HepG2 (cell line): ENCODE measurements around the gene CNTRL. TPM values are rescaled to one million over a fixed set of nuclear protein-coding genes. Genes with fewer than 3 reads are reported as not detected.
A peak's percentile ranks its signal among the peaks of the same experiment; 100 is the strongest.

Source experiments
- GATAD1 ChIP-seq: IDR thresholded peaks from 2 replicates; pipeline ENCODE4 v1.6.1; 2016; ENCODE audit warnings: missing genetic modification reagents, missing compliant biosample characterization
- HMG20B ChIP-seq: conservative IDR thresholded peaks from 2 replicates; pipeline ENCODE4 v1.6.1; 2016; ENCODE audit warnings: missing genetic modification reagents, missing compliant biosample characterization
- HOXA5 ChIP-seq: sonication (generic); formaldehyde crosslinking; IDR thresholded peaks from 2 replicates; pipeline ENCODE4 v1.4.0; 2020; ENCODE audit warnings: missing genetic modification reagents
- MIER3 ChIP-seq: IDR thresholded peaks from 2 replicates; pipeline ENCODE4 v1.6.1; 2016; ENCODE audit warnings: missing compliant biosample characterization, borderline replicate concordance
- POGZ ChIP-seq: sonication (generic); formaldehyde crosslinking; IDR thresholded peaks from 2 replicates; pipeline ENCODE4 v1.4.0; 2020; ENCODE audit warnings: mild to moderate bottlenecking, missing genetic modification reagents
- PPARG ChIP-seq: conservative IDR thresholded peaks from 2 replicates; pipeline ENCODE4 v1.6.1; 2016; ENCODE audit warnings: missing biosample characterization, missing genetic modification reagents
- RELA ChIP-seq: sonication (generic); formaldehyde crosslinking; IDR thresholded peaks from 2 replicates; pipeline ENCODE4 v1.4.0; 2020; ENCODE audit warnings: missing genetic modification reagents
- RNF2 ChIP-seq: fragments of 450-650 bp; conservative IDR thresholded peaks from 2 replicates; pipeline ENCODE4 v1.6.1; 2016; ENCODE audit warnings: low read depth
- RXRA ChIP-seq: sonication (generic); formaldehyde crosslinking; IDR thresholded peaks from 2 replicates; pipeline ENCODE4 v1.5.1; 2020; ENCODE audit warnings: missing genetic modification reagents
- SNAI1 ChIP-seq: sonication (generic); formaldehyde crosslinking; IDR thresholded peaks from 2 replicates; pipeline ENCODE4 v1.5.0; 2020; ENCODE audit warnings: mild to moderate bottlenecking, missing genetic modification reagents, borderline replicate concordance
- SPEN ChIP-seq: sonication (generic); formaldehyde crosslinking; IDR thresholded peaks from 2 replicates; pipeline ENCODE4 v1.5.1; 2020; ENCODE audit warnings: low read depth, mild to moderate bottlenecking, missing genetic modification reagents
- TBP ChIP-seq: sonication (generic); formaldehyde crosslinking; IDR thresholded peaks from 2 replicates; pipeline ENCODE4 v1.5.0; 2020; ENCODE audit warnings: missing genetic modification reagents
- ZBTB1 ChIP-seq: sonication (generic); formaldehyde crosslinking; IDR thresholded peaks from 2 replicates; pipeline ENCODE4 v1.4.0; 2020; ENCODE audit warnings: missing genetic modification reagents, borderline replicate concordance
- ZBTB3 ChIP-seq: sonication (generic); formaldehyde crosslinking; IDR thresholded peaks from 2 replicates; pipeline ENCODE4 v1.4.0; 2020; ENCODE audit warnings: low read depth, mild to moderate bottlenecking, moderate library complexity, missing genetic modification reagents, borderline replicate concordance
- ZNF263 ChIP-seq: sonication (generic); formaldehyde crosslinking; IDR thresholded peaks from 2 replicates; pipeline ENCODE4 v1.4.0; 2020; ENCODE audit warnings: missing genetic modification reagents
- ZNF530 ChIP-seq: sonication (generic); formaldehyde crosslinking; IDR thresholded peaks from 2 replicates; pipeline ENCODE4 v1.5.0; 2020; ENCODE audit warnings: low read depth, mild to moderate bottlenecking, missing genetic modification reagents
- ZNF839 ChIP-seq: sonication (generic); formaldehyde crosslinking; IDR thresholded peaks from 2 replicates; pipeline ENCODE4 v1.4.0; 2020; ENCODE audit warnings: missing genetic modification reagents, mild to moderate bottlenecking, borderline replicate concordance
- ZNF883 ChIP-seq: sonication (generic); formaldehyde crosslinking; IDR thresholded peaks from 2 replicates; pipeline ENCODE4 v1.5.1; 2020; ENCODE audit warnings: mild to moderate bottlenecking, missing genetic modification reagents; ENCODE audit errors: not compliant biosample characterization
- polyA plus RNA-seq, 8 experiments: library from polyadenylated mRNA; depleted of rRNA in 3 of 8; stranded (reverse) in 7 of 8; unstranded in 1 of 8; fragments of >200 nt; fragmentation: Illumina TruSeq in 4 of 8; extraction: Trizol in 4 of 8; gene quantifications; 2 replicates each; pipeline versions ENCODE4 v1.2.1 to v1.2.3, GENCODE V29; 2011 to 2016; ENCODE audit warnings: low read depth in 4 of 8, missing spikeins in 1 of 8, mixed read lengths in 1 of 8; ENCODE audit not compliant: insufficient read depth in 1 of 8
- total RNA-seq, 5 experiments: library from RNA; depleted of rRNA; stranded (reverse); fragments of >200 nt; fragmentation: Illumina TruSeq; extraction: Trizol; gene quantifications; 2 replicates each; pipeline ENCODE4 v1.2.3, GENCODE V29; 2016; ENCODE audit warnings: low read depth in 1 of 5
- TF ChIP-seq, protein P1 (sequence below): sonication (generic); formaldehyde crosslinking; IDR thresholded peaks from 2 replicates; pipeline ENCODE4 v1.5.0; 2020; ENCODE audit warnings: mild to moderate bottlenecking, missing genetic modification reagents, borderline replicate concordance
- TF ChIP-seq, protein P2 (sequence below): IDR thresholded peaks from 2 replicates; pipeline ENCODE4 v1.6.1; 2016; ENCODE audit warnings: control low read depth
- TF ChIP-seq, protein P3 (sequence below): sonication (generic); formaldehyde crosslinking; IDR thresholded peaks from 2 replicates; pipeline ENCODE4 v1.8.1; 2022; ENCODE audit warnings: mild to moderate bottlenecking, missing genetic modification reagents
- TF ChIP-seq, protein P4 (sequence below): sonication (generic); formaldehyde crosslinking; IDR thresholded peaks from 2 replicates; pipeline ENCODE4 v1.4.0; 2020; ENCODE audit warnings: missing genetic modification reagents

Gene CNTRL
- total and polyA plus RNA-seq, 2 of the 13 experiments (the other 11 are each of a cell fraction or from before 2014, with no cell fraction given): 7.5 to 11.8 TPM

DNA sequence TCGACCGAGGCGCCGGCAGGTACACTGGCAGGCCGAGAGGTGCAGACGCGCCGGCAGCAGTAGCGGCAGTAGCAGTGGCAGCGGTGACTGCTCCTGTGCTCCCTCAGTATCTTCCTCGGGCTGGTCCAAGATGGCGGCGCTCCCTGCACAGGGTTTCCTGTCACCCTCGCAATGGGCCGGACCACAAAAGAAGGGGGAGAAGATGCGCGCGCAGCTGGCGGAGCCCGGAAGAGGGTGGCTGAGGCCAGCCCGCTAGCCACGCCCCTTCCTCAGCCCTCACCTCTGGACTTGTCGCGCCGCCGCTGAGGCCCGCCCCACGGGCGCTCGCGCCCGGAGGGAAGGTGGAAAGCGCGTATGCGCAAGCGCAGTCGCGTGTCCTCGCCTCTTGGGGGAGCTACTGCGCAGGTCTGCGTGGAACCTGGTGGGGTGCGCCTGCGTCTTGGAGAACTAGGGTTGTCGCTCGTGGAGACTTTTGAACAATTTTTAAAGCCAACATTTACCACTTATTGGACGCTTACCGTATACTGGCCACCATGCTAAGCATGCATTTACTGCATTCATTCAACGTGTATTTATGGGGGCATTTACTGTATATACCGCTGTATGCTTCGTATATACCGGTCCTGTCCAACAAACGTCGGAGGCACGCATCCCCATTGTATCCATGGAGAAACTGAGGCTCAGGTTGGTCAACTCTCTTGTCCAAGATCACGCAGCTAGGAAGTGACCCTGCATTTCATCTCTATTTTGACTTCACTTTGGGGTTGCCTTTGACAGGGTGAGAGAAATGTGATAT lies 127.2 kb downstream of the CNTRL start, which contains the start of gene RAB14 (continued):
- TF ChIP-seq HMG20B (CRISPR knock-in tag): no peak
- 0 out of 2 replicates have a peak, but pooled peaks have one; percentile 24 for TF ChIP-seq RELA (CRISPR knock-in tag)
- TF ChIP-seq POGZ: peak; percentile 89
- peak; percentile 72 for TF ChIP-seq RXRA (CRISPR knock-in tag)
- TF ChIP-seq GATAD1 (CRISPR knock-in tag): peak; percentile 56; the same call in 1 of the 2 replicates
- no peak; the same call in 1 of the 2 replicates for TF ChIP-seq SPEN (CRISPR knock-in tag)
- TF ChIP-seq SNAI1: no peak
- TF ChIP-seq HOXA5 (CRISPR knock-in tag): no peak
- TF ChIP-seq TBP (CRISPR knock-in tag): no peak
- TF ChIP-seq ZNF839: no peak
- TF ChIP-seq ZBTB3 (CRISPR knock-in tag): no peak
- TF ChIP-seq MIER3: peak; percentile 40; the same call in 1 of the 2 replicates
- no peak; the same call in none of the 2 replicates for TF ChIP-seq ZNF263
- no peak for TF ChIP-seq ZNF883 (CRISPR knock-in tag)
- no peak for TF ChIP-seq RNF2
- peak; percentile 76 for TF ChIP-seq PPARG (CRISPR knock-in tag)
- TF ChIP-seq ZBTB1 (CRISPR knock-in tag): no peak
- TF ChIP-seq, protein P1, sequence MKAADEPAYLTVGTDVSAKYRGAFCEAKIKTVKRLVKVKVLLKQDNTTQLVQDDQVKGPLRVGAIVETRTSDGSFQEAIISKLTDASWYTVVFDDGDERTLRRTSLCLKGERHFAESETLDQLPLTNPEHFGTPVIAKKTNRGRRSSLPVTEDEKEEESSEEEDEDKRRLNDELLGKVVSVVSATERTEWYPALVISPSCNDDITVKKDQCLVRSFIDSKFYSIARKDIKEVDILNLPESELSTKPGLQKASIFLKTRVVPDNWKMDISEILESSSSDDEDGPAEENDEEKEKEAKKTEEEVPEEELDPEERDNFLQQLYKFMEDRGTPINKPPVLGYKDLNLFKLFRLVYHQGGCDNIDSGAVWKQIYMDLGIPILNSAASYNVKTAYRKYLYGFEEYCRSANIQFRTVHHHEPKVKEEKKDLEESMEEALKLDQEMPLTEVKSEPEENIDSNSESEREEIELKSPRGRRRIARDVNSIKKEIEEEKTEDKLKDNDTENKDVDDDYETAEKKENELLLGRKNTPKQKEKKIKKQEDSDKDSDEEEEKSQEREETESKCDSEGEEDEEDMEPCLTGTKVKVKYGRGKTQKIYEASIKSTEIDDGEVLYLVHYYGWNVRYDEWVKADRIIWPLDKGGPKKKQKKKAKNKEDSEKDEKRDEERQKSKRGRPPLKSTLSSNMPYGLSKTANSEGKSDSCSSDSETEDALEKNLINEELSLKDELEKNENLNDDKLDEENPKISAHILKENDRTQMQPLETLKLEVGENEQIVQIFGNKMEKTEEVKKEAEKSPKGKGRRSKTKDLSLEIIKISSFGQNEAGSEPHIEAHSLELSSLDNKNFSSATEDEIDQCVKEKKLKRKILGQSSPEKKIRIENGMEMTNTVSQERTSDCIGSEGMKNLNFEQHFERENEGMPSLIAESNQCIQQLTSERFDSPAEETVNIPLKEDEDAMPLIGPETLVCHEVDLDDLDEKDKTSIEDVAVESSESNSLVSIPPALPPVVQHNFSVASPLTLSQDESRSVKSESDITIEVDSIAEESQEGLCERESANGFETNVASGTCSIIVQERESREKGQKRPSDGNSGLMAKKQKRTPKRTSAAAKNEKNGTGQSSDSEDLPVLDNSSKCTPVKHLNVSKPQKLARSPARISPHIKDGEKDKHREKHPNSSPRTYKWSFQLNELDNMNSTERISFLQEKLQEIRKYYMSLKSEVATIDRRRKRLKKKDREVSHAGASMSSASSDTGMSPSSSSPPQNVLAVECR (CRISPR knock-in tag): peak; percentile 86; the same call in 1 of the 2 replicates
- TF ChIP-seq, protein P2, sequence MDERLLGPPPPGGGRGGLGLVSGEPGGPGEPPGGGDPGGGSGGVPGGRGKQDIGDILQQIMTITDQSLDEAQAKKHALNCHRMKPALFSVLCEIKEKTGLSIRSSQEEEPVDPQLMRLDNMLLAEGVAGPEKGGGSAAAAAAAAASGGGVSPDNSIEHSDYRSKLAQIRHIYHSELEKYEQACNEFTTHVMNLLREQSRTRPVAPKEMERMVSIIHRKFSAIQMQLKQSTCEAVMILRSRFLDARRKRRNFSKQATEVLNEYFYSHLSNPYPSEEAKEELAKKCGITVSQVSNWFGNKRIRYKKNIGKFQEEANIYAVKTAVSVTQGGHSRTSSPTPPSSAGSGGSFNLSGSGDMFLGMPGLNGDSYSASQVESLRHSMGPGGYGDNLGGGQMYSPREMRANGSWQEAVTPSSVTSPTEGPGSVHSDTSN (CRISPR knock-in tag): no peak
- no peak for TF ChIP-seq ZNF530
- TF ChIP-seq, protein P3, sequence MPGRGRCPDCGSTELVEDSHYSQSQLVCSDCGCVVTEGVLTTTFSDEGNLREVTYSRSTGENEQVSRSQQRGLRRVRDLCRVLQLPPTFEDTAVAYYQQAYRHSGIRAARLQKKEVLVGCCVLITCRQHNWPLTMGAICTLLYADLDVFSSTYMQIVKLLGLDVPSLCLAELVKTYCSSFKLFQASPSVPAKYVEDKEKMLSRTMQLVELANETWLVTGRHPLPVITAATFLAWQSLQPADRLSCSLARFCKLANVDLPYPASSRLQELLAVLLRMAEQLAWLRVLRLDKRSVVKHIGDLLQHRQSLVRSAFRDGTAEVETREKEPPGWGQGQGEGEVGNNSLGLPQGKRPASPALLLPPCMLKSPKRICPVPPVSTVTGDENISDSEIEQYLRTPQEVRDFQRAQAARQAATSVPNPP (CRISPR knock-in tag): no peak
- TF ChIP-seq, protein P4, sequence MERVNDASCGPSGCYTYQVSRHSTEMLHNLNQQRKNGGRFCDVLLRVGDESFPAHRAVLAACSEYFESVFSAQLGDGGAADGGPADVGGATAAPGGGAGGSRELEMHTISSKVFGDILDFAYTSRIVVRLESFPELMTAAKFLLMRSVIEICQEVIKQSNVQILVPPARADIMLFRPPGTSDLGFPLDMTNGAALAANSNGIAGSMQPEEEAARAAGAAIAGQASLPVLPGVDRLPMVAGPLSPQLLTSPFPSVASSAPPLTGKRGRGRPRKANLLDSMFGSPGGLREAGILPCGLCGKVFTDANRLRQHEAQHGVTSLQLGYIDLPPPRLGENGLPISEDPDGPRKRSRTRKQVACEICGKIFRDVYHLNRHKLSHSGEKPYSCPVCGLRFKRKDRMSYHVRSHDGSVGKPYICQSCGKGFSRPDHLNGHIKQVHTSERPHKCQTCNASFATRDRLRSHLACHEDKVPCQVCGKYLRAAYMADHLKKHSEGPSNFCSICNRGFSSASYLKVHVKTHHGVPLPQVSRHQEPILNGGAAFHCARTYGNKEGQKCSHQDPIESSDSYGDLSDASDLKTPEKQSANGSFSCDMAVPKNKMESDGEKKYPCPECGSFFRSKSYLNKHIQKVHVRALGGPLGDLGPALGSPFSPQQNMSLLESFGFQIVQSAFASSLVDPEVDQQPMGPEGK (CRISPR knock-in tag): peak; percentile 32
